Measurements from ENCODE around the gene RUNX1. TPM values are rescaled to one million over a fixed set of nuclear protein-coding genes. Genes with fewer than 3 reads are reported as not detected.
A peak's percentile ranks its signal among the peaks of the same experiment; 100 is the strongest.

Gene RUNX1
- polyA plus RNA-seq, 12 donors: 3.6 to 18.8 (median 6.9) TPM; not detected in 1

DNA sequence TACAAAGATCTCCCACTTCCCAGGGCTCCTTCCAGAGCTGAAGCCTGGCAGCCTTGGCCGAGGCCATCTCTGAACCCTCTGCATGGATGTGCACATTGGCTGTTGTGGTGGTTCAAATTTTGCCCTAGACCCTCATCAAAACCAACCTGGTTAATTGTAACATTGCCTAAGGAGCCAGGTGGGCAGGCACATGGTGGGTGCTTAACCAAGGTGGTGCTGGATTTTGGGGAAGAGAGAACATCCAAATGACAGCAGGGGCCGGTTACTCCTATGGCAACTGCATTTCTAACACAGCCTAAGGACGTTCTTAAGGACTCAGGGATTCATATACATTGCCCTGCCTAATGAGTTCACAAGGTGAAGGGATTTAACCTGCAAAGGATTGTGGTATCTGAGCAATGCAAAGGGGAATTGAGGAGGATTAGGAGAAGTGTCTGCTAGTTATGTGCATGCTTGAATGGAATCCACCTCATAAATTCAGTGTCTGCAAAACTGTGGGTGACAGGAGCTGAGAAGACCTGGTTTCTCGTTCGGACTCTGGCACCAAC lies 10.3 kb downstream of the RUNX1 start:
- no peak for DNase-seq

DNA sequence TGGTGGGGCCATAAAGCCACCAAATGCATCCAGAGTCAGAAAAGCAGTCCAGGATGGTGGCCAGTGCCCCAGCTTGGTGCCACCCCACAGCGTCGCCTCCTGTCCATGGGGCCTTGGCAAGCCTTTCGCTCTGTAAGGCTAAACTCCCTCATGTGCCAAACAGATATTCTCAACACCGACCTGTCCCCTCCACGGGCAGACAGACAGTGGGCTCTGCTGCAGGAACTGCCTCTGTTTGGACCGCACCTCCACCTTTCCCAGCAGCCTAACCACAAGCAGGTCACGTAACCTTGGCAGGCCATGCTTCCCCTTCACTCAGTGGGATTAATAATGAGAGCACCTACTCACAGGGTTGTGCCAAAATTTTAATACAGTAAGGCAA lies 11.7 kb downstream of the RUNX1 start:
- no peak for DNase-seq

DNA sequence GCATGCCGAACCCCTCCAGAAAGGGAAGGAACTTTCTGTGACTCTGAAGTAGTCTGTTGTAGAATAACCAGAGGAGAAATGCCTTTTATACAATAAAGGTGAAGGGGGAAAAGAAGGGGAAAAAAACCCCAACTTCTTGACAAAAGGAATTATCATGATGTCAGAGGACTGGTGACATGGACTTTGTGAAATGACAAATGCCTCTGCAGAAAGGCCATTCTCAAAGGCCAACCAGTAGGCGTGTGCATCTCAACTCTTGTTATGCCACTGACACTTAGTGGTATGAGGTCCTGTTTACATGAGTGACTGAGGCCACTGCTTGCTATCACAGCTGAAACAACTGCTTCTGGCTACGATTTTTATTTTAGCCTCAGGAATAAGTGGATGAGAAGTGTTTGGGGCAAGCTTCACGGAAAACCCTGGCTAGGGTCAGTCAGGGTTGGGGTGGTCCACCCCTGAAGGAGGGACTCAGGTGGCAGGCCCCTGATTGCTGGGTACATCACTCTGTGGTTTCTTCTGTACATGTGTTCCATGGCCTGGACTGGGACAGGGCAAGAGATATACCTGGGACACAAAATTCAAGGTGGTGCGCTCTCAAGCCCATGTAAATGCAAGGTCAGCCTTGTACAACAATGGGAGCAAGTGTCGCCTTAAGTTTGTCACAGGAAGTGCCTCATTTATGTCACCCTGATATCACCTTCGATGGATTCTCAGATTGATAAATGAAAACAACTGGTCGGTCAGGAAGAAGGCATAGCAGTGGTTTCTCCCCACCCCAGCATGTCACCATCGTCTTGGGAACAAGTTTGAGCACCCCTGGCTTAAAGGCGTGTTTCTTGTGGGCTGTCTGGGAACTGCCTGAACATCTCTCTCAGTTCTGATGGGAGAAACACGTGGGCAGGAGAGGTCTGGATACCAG lies 12.4 kb downstream of the RUNX1 start:
- DNase-seq: no peak

GRCh38 chr21:35035581-35035980 lies 13.5 kb downstream of the RUNX1 start:
- no peak for DNase-seq

DNA sequence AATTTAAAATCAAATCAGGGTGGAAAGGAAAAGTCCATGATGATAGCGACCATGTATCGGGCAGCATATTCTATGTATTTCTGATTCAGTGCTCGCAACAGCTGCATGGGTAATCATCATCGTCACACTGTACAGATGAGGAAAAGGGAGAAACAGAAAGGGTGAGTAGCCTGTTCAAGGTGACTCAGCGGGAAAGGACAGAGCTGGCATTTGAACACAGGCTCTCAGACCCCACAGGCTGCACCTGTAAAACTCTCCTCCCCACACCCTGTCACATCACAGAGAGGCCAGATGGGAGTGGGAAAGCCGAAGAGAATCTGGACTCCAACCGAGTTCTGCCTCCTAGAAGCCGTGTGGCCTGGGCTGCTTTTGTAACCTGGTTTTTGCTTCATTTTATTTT lies 14.0 kb downstream of the RUNX1 start:
- DNase-seq: no peak

- DNase-seq: no peak
These were observed 14.7 kb downstream of the RUNX1 start for GRCh38 chr21:35034203-35034926.

DNA sequence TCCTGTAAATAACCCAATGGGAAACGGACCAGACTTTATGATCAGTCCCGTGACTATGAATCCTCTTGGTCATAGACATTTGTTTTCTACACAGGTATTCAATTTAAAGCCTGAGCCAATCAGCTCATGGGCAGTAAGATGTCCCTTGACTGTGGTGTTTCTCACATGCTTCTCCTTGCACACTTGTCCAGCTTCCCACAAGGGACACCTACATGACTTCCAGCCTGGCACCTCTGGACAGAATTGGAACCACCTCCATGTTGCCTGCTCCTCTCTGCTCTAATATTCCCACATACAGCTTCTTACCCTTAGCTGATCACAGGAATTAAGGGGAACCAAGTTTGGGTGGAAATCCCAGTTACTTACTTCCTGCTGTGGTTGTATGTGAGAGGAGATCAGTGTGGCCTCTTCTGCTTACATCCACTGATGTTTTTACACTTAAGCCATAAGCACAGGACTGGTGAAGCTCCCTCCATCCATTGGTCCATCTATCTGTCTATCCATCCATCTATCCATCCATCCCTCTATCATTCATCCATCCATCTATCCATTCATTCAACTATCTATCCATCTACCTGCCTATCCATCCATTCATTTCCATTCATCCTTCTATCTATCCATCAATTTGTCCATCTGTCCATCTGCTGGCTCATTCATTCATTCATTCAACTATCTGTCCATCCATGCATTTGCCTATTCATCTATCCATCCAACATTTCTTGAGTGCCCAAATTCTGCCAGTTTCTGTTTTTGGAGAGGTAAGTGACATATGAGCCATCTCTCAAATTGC lies 16.4 kb downstream of the RUNX1 start:
- DNase-seq: no peak

- no peak for DNase-seq
These were observed 20.6 kb downstream of the RUNX1 start for GRCh38 chr21:35028451-35028978.

GRCh38 chr21:35027563-35028450 lies 21.3 kb downstream of the RUNX1 start:
- DNase-seq: no peak

DNA sequence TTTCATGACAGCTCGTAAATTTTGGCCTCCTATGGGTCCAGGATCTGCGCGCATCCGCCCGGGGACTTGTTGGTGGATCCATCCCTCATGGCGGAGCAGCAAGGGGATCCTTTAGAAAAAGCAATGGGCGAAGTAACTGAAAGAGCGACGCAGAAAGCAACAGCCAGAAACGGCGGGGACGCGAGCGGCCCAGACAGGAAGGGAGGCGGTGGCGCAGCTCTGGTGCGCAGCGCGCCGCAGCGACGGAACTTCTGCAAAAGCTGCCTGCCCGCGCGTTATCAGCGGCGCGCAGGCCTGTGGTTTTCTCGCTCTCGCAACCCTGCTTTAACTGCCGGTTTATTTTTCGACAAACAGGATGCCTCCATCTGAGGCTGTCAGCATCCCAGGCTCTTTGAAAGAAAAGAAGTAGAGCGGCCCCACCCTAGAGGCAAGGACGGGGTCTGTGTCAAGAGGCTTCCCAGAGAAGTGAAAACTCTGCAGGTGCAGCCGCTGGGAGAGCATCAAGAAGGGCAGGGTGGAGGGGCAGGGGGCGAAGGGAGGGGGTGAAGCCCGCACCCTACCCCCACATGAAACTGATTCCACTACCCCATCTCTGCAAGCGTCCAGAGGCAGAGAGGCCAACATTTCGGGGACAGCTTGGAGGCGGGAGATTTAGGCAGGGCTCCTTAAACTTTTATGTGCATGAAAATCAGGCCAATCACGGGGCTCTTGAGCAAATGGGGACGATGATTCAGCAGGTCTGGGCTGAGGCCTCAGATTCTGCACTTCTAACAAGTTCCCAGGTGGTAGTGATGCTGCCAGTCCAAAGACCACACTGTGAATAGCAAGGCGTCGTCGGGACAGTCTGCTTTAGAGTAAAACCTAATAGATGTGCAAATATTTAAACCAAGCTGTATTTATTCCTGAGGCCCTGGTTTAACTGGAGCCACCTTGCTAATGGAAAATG lies 22.2 kb downstream of the RUNX1 start:
- DNase-seq: peak; percentile 46

DNA sequence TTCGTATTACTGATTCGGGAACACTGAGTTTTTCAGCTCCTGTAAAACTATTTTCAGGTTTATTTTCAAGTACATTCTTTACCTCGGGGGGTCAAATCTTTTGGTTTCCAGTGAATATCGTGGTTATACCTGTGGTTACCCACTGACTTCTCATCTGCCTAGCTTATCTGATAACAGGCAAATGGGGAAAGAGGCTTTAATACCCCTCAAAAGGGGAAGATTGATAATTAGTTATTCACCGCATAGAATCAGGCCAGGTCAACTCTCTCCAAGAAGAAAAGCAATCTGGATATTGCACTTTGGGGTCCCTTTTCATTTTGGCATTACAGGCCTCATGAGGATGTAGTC lies 23.0 kb downstream of the RUNX1 start:
- no peak for DNase-seq

GRCh38 chr21:35025206-35026152 lies 23.6 kb downstream of the RUNX1 start:
- DNase-seq: no peak

- DNase-seq: no peak
These were observed 24.6 kb downstream of the RUNX1 start for GRCh38 chr21:35024513-35024912.

DNA sequence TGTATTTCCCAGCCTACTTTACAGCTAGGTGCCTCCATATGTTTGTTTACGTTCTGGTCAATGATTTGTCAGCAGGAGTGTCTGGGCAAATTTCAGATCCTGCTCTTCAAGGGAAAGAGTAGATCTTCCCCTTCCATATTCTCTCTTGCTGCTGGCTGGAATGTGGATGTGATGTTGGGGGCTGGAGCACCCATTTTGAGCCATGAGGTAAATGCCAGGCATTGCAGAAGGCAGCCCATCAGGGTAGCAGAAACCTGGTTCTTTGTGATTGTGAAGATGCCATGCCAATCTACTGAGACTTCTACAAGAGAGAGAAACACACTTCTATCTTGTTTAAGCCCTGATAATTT lies 25.1 kb downstream of the RUNX1 start:
- no peak for DNase-seq

DNA sequence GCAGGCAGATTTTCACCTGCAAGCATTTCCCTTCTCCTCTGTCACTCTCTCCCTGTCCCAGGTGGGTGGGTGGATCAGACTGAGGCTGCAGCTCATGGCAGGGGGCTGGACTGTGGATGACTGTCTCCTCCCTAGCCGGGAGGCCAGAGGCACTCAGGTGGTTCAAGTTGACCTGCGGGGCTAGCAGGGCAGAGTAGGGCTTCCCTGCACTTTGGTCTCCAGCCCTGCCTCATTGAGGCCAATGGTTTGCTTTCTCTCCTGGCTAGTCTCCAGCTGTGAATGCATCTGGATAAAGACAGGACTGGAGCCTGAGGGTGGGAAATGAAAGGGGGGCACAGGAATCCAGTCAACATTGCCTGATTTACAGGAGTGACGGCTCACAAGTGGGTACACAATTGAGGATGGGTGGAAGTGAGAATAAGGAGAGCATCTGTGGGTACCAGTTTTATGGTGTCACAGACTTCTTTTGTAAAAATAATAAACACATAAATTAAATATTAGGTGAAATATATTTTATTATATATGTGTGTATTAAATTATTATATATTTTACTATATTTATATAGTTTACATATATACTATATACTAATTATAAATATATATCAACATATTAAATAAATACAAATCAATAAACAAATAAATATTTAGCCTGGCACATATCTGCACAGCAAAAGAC lies 25.6 kb downstream of the RUNX1 start:
- no peak for DNase-seq

GRCh38 chr21:35021546-35021945 lies 27.6 kb downstream of the RUNX1 start:
- DNase-seq: no peak

DNA sequence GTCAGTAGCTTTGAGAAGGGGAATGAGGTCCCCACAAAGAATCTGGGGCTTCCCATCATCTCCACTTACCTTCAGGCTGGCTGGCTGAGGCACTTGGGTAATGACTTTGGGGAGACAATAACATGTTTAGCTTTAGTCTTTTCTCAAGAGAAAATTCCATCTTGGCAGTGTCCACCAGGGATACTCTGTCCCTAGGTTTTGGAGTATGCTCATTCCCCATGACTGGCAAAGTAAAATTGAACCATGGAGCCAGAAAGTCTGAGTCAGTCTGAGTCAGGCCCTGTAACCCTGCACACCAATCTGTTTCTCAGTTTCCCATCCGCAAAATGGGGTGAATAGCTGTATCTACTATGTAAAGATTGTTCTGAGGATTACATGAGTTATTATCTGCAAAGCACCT lies 28.2 kb downstream of the RUNX1 start:
- no peak for DNase-seq

DNA sequence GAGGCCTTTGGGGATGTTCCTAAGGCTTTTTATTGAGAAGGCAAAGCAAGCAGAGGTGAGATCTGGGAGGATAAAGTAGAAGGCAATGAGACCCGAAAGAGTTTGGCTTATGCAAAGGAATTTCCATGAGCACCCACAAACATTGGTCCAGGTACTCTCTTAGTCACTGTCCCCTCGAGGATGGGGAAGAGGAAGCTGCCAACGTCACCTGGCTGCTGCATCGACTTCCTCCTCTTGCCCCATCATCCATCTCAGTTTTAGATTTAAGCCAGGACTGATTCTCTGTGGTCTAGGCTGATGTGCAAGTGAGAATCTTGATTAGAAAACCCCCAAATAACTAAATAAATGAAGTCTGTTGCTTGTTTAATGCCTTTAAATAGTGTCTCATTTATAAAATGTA lies 28.7 kb downstream of the RUNX1 start:
- no peak for DNase-seq

Measured in muscle of arm (tissue), 12 donors.